Measurements from ENCODE around the gene TRPV3.
A peak's percentile ranks its signal among the peaks of the same experiment; 100 is the strongest.
"Not testable (repeated sequence)": the region's sequence is repeated elsewhere in the genome, so short reads cannot be mapped to it uniquely, and the experiment has no call there.

The TRPV3 gene

DNA sequence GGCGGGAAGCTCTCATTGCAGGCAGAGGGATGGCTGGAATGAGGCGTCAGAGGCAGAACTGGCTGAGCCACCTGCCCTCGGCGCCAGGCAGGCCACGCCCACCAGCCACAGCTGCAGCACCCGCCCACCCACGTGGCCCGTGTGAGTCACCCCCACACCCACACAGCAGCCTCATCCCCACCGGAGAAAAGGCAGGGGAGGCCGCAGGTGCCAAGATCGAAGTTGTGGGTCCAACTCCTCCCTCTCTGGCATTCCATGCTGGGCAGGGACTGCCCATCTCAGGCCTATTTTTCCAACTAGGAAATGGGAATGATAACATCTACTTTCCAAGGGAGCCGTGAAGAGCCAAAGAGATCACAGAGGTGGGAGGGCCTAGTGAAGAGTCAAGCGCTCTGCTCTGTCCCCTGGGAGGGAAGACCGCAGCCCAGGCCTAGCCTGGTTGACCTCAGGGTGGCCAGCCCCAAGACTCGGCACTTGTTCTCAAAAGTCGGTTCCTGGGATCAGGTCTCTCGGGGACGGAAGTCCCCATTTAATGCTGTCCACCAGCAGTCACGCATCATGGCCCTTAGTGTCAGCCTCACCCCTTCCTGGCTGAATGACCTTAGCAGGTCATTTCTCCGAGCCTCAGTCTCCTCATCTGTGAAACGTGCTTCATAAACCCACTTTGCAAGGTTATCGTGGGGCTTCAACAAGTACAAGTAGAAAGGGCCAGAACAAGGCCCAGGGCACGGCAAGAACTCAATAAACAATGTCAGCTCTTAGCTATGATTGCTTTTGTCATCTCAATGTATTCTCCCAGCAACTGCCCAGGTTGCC, at the start of gene TRPV3:
Gene TRPV3, minus strand, starts transcription at position 45 of the 816 bp plus-strand sequence. CDS start 2,962 bp downstream, outside the sequence.
- no peak for DNase-seq (ENCODE audit: low spot score)

DNA sequence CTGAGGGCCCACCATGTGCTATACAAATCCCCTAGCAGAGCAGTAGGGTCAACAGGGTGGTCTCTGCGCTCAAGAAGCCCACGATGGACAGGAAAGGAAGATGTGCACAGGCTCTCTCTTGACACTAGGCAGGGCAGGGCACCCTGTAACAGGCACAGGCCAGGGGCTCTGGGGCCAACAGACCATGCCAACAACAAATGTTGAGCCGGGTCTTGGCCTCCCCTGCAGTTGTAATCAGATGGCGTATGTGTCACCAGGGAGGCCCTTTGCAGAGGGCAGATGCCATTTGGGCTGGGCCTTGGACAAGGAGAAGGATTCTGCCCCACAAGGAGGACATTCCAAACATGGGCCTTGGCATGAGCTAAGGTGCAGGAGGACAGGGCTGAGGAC, 46.3 kb upstream of the TRPV3 start:
- DNase-seq (ENCODE audit: low spot score): no peak

- no peak for DNase-seq (ENCODE audit: low spot score)
Measured at GRCh38 chr17:3603119-3603869, 45.7 kb upstream of the TRPV3 start.

DNA sequence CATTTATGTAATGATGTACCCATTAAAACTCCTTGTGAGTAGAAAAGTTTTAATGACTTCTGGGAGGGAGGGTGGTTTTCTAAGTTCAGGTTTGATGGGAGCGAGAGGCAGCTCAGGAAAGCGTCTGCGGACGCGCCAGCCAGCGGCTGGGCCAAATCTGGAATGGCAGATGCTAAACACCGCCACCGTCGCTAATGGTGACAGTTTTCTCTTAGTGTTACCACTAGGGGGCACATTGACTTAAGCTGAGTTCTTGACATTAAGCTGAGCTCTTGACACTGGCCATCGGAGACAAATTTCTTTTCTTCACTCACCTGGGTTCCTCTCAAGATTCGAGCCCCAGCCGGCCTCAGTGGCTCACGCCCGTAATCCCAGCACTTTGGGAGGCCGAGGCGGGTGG, 44.9 kb upstream of the TRPV3 start:
- DNase-seq (ENCODE audit: low spot score): no peak

- no peak for DNase-seq (ENCODE audit: low spot score)
Measured at GRCh38 chr17:3600529-3601205, 43.1 kb upstream of the TRPV3 start.

DNA sequence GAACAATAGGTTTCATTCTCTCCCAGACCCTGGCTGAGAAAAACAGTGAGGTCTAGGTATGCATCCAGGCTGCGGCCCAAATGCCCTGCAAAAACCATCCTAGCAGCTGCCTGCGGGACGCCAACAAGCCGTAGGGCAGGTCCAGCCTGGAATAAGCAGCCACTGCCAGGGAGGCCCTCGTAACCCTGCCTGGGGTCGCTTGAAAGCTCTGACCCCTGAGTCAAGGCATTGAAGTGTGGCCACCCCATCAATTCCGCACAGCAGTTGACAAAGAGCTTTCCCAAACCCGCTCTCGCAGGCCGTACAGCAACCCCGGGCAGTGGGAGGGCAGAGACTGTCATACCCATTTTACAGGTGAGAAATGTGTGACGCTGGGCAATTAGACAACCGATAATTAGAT, 40.5 kb upstream of the TRPV3 start:
- no peak for DNase-seq (ENCODE audit: low spot score)

- DNase-seq (ENCODE audit: low spot score): no peak
Measured at GRCh38 chr17:3596804-3597464, 39.3 kb upstream of the TRPV3 start.

GRCh38 chr17:3594976-3595375, 37.4 kb upstream of the TRPV3 start:
- no peak for DNase-seq (ENCODE audit: low spot score)

GRCh38 chr17:3594051-3594800, 36.6 kb upstream of the TRPV3 start:
- peak; percentile 39 for DNase-seq (ENCODE audit: low spot score)

GRCh38 chr17:3593384-3593783, 35.8 kb upstream of the TRPV3 start:
- DNase-seq (ENCODE audit: low spot score): no peak

DNA sequence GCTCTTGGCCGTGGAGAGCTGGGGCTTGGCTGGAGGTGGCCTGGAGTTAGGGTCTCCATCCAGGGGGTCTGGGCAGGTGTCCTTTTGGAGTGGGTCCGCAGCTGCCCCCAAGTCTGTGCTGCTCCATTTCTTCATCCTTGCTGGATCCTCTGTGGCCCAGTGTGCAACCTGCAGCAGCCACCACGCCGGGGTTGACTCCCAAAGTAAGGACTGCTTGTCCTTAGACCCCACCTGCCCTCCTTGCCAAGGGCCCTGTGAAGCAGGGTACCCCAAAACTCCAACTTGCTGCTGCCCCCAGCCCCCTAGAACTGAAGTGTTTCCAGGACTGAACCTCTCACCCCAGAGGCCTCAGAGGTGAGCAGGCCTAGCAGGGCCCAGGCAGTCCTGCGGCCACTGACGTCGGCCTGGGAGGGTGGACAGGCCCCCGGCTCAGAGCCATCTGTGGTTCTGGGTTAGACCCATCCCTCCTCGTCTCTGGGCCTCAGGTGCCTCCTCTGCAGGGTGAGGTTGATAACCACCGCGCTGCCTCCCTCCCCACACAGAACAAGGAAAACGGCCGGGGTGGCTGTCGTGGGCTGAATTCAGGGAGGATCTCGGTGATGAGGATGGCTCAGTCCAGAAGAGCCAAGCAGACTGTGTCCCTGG, 34.7 kb upstream of the TRPV3 start:
- DNase-seq (ENCODE audit: low spot score): no peak

GRCh38 chr17:3590768-3591167, 33.2 kb upstream of the TRPV3 start:
- DNase-seq (ENCODE audit: low spot score): no peak

- DNase-seq (ENCODE audit: low spot score): no peak
Measured at GRCh38 chr17:3590231-3590630, 32.6 kb upstream of the TRPV3 start.

DNA sequence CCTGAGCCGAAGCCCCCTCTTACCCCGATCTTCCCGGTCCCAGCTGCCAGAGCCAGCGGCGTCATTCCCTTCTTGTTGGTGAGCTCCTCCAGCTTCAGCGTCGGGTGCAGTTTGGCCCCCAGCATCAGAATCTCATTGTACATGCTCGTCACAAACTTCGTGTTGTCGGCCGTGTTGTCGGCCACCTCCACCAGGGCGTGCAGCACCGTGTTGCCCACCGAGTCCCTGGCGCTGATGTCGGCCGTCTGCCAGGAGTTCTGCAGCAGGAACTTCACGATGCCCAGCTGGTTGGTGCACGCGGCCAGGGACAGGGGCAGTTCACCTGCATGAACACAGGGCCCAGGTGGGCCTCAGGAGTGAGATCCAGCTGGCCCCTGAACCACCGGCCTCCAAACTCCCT, 32.2 kb upstream of the TRPV3 start:
- DNase-seq (ENCODE audit: low spot score): no peak

DNA sequence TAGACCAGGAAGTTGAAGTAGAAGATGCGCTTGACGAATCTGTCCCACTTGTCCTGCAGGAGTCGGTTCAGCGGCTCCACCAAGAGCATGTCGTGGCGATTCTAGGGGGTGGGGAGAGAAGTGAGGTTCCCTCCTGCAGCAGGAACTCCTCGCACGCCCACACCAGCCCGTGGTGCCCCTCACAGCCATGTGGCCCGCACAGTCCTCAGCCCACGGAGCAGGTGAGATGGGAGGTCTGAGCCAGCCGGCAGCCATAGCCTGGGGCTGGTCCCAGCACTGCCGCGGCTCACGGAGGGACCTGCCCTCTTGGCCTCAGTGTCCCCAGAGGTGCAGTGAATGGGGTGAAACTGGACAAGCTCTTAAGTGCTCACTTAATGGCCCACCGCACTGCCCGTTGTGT, 28.2 kb upstream of the TRPV3 start:
- no peak for DNase-seq (ENCODE audit: low spot score)

- DNase-seq (ENCODE audit: low spot score): no peak
Measured at GRCh38 chr17:3583456-3583855, 25.8 kb upstream of the TRPV3 start.

DNA sequence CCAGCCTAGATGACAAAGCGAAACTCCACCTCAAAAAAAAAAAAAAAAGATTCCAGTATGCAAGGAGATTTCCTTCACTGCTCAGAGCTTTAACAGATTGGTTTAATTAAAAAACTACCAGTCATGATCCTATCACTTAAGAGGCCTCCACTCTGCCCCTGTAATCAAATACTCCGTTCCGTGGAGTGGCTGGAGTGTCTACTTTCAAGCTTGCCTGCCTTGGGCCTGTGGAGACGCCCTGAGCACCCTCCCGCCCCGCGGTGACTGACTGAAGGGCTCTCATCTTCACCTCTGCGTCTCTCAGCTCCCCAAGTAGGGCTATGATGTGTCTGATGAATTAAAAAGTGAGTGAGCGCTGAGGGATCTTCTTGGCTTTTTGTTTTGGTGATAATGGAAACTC, 25.3 kb upstream of the TRPV3 start:
- DNase-seq (ENCODE audit: low spot score): no peak

DNA sequence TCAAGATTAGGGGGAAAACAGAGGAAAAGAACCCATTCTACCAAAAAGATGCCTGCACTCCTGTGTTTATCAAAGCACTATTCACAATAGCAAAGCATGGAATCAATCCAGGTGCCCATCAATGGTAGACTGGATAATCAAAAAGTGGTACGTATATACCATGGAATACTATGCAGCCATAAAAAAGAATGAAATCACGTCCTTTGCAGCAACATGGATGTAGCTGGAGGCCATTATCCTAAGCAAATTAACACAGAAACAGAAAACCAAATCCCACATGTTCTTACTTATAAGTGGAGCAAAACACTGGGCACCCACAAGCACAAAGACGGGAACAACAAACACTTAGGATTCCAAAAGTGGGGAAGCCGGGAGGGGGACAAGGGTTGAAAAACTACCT, 21.1 kb upstream of the TRPV3 start:
- not testable (repeated sequence) for DNase-seq (ENCODE audit: low spot score)

- DNase-seq (ENCODE audit: low spot score): no peak
Measured at GRCh38 chr17:3576970-3577369, 19.4 kb upstream of the TRPV3 start.

DNA sequence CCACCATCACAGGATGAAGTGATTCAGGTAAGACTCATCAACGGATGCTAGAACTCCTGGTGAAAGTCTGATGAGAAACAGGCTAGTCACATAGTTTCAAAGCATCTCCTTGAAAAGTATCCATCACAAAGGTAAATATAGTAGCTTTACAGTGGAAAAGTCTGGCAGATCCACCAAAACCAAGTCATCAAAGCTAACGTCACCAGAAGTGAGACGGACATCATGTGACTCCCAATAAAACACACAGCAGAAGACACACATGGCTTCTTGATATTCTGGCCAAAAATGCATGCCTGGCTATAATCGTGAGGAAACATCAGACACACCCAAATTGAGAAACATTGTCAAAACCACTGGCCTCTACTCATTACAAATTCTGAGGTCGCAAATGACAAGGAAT, 17.9 kb upstream of the TRPV3 start:
- DNase-seq (ENCODE audit: low spot score): no peak

DNA sequence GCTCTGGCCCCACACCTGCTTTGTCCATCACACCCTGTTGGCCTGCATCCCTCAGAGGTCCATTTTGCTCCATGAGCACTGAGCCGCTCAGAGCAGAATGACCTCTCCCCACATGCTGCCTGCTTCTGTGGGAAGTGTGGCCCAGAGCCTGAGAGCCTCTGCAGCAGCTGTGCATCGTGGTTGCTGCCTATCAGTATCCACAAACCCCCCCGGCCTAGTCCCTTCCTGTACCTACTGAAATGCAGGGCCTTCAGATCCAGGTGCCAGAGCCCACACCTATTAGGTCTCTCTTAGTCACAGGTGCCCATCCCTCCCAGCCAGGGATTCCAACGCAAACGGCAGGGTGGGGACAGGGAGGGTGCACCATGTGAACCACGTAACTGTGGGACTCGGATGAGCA, 16.6 kb upstream of the TRPV3 start:
- no peak for DNase-seq (ENCODE audit: low spot score)

Measured in putamen (tissue), 1 donor.